NCI-H446 treated with DMSO at 0.1 percent for 48 hours (cell line): ENCODE measurements around the gene SAMD4B.
"Not testable (repeated sequence)": the region's sequence is repeated elsewhere in the genome, so short reads cannot be mapped to it uniquely, and the experiment has no call there.

Source experiments
- DNase-seq: peaks from one replicate; lab custom pipeline; 2025; lab: John Stamatoyannopoulos, UW

Gene SAMD4B

GRCh38 chr19:39336483-39336882 is 5.7 kb upstream of the SAMD4B start:
- DNase-seq = no peak

- no peak for DNase-seq
Observed at GRCh38 chr19:39339674-39340073, 2.5 kb upstream of the SAMD4B start.

GRCh38 chr19:39340156-39340555 is 2.1 kb upstream of the SAMD4B start:
- DNase-seq = not testable (repeated sequence)

DNA sequence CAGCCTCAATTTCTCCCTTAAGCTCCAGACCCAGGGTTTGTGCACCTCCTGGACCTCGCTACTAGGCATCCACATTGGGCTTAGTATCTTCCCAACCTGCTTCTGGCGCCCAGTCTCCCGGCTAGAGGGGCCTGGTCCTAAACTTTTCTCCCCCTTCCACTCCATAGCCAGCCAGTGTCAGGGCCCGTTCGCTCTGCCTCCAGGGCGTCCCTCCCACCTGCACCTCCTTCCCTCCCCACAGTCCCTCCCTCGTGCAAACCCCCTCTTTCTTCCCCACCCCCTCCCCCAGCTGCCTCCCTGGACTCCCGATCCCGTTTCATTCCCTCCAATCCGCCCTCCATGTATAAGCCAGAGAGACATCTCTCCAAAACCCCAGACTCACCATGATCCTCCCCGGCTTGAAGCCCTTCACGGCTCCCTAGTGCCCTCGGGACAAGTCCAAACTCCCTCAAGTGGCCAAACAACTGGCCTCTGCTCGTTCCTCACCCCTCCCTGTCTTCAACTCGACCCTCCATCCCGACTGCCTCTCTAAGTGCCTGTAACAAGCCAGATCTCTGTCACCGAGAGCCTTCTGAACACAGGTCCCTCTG is 997 bp upstream of the SAMD4B start:
- no peak for DNase-seq

DNA sequence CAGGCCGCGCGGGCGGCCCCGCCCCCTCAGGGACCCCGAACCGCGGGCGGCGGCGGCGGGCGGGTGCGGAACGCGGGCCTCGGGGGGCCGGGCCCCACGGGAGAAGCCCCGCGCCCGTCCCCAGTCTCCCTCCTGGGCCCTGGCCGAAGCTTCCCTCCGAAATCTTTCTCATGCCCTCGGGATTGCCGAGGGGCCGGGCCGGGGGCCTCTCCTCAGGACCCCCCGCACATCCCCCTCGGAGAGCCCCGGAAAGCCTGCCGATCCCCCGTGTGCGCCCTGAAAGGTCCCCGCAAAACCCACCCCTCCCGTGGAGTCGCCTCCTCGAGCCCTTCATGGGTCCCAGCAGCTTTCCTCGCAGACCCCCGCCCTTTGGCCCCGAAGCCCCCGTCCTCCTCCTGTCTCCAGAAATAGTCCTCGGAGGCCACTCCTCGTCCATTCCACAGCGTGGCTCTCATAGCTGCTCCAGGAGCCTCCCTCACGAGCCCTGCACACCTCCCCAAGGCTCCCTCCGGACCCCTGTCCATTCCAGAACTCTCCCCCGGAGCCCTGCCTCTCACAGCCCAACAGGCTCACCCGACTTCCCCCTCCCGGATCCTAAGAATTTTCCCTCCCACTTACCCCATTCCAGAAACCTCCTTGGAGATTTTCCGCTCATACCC is 555 bp downstream of the SAMD4B start:
- no peak for DNase-seq

GRCh38 chr19:39345956-39346355 is 3.7 kb downstream of the SAMD4B start:
- no peak for DNase-seq

GRCh38 chr19:39347332-39348164 is 5.3 kb downstream of the SAMD4B start:
- no peak for DNase-seq

GRCh38 chr19:39349326-39349725 is 7.1 kb downstream of the SAMD4B start:
- no peak for DNase-seq

- no peak for DNase-seq
Observed at GRCh38 chr19:39350156-39350555, 7.9 kb downstream of the SAMD4B start.

DNA sequence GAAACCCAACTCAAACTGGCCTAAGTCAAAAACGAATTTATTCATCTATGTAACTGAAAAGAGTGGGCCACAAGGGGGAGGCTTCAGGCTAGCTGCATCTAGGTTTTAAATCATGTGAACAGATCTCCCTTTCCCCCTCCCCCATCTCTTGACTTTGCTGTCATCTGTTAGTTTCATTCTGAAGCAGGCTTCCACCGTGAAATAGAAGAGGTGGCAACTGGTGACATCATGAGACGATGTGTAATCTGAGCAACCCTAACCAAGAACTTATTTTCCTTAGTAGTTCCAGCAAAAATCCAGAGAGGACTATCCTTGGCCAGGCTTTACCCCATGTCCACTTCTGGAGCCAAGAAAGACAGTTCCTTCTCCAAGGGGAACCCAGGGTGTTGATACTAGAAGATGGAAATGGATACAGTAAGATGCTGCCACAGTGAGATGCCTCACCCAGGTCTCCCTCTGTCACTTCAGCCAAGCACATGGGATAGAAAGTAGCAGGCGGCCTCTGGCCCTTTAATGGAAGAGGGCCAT is 9.4 kb downstream of the SAMD4B start:
- DNase-seq = no peak

- no peak for DNase-seq
Observed at GRCh38 chr19:39352381-39353255, 10.4 kb downstream of the SAMD4B start.

GRCh38 chr19:39355253-39355652 is 13.0 kb downstream of the SAMD4B start:
- DNase-seq = no peak

- no peak for DNase-seq
Observed at GRCh38 chr19:39356073-39356472, 13.9 kb downstream of the SAMD4B start.

GRCh38 chr19:39356647-39357046 is 14.4 kb downstream of the SAMD4B start:
- no peak for DNase-seq

DNA sequence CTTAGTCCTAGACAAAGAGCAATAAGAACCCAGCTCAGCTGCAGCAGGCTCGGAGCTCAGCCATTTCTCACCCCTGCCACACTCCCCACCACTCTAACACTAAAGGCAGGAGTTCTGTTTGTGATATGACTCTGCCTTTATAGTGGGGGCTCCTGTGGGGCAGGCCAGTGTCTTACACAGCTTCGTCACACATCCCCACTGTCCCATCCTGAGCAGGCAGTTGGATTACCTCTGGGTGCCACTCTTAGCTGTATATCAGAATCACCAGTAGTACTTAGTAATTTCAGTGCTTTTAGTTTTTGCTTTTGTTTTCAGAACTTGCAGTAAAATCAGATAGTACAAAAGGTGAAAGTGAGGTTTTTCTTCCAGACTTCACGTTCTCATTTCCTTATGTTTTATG is 16.8 kb downstream of the SAMD4B start:
- no peak for DNase-seq

DNA sequence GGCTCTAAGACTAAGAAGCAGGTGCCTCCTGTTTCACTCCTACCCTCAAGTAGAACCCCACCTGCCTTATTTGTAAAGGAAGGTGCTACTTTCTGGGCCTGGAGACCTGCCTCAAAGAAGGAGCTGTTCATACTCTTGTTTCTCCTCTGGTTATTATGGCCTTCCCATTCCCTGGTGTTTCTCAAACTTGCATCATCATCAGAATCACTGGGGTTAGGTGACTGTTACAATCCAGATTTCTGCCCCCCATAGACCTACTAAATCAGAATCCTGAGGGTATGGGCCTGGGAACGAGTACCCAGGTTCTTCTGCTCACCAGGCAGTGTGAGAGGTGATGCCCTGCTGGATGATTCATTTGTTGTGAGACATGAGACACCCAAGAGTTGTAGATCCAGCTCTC is 18.4 kb downstream of the SAMD4B start:
- DNase-seq = no peak

- DNase-seq = no peak
Observed at GRCh38 chr19:39362682-39363657, 20.7 kb downstream of the SAMD4B start.

GRCh38 chr19:39363901-39364457 is 21.8 kb downstream of the SAMD4B start:
- no peak for DNase-seq

DNA sequence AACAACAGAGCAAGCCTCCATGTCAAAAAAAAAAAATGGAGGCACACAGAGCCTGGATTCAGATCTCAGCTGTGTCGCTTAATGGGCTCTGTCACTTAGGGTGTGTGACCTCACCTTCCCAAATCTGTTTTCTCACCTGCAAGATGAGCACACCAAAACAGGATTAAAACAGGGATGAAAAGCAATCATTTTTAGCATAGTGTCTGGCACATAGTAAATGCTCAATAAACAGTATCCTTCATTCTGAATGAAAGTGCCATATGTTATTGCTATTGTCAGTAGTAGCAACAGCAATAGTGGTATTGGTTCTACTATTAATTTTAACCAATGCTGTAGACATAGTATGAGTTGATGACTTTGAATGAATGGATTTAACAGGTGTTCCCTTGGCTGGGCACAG is 23.3 kb downstream of the SAMD4B start:
- DNase-seq = no peak

GRCh38 chr19:39369200-39369599 is 27.0 kb downstream of the SAMD4B start:
- no peak for DNase-seq
